ENCODE results near the gene CCDC40. TPM values are rescaled to one million over a fixed set of nuclear protein-coding genes. Genes with fewer than 3 reads are reported as not detected.

The CCDC40 gene
- total RNA-seq, 1 donor from 2014 or later, result 25.3 TPM

- TF ChIP-seq, protein P1, sequence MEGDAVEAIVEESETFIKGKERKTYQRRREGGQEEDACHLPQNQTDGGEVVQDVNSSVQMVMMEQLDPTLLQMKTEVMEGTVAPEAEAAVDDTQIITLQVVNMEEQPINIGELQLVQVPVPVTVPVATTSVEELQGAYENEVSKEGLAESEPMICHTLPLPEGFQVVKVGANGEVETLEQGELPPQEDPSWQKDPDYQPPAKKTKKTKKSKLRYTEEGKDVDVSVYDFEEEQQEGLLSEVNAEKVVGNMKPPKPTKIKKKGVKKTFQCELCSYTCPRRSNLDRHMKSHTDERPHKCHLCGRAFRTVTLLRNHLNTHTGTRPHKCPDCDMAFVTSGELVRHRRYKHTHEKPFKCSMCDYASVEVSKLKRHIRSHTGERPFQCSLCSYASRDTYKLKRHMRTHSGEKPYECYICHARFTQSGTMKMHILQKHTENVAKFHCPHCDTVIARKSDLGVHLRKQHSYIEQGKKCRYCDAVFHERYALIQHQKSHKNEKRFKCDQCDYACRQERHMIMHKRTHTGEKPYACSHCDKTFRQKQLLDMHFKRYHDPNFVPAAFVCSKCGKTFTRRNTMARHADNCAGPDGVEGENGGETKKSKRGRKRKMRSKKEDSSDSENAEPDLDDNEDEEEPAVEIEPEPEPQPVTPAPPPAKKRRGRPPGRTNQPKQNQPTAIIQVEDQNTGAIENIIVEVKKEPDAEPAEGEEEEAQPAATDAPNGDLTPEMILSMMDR (IDR thresholded peaks at IDR 0.05; ENCODE audit: partially characterized antibody, unreplicated experiment), result no peak
- Mint-ChIP-seq H3K27me3 (ENCODE audit: unreplicated experiment) (peaks cover 8% of the 10 kb centered on the region), H3K36me3 (ENCODE audit: unreplicated experiment) (no peaks in the 10 kb centered on the region), H3K9me3 (ENCODE audit: unreplicated experiment) (peaks cover 14% of the 10 kb centered on the region), H3K27ac (ENCODE audit: unreplicated experiment) (no peak overlapping the region), H3K4me1 (ENCODE audit: low read depth, unreplicated experiment) (peaks cover 24% of the 10 kb centered on the region), H3K4me3 (ENCODE audit: unreplicated experiment) (no peak overlapping the region)
- DNase-seq, result no peak
These were observed 85.7 kb downstream of the CCDC40 start for GRCh38 chr17:80122026-80122575.

- peaks cover 21% of the 10 kb centered on the region for H3K4me1 Mint-ChIP-seq (ENCODE audit: low read depth, unreplicated experiment)
- DNase-seq, result no peak
- no peak overlapping the region for H3K4me3 Mint-ChIP-seq (ENCODE audit: unreplicated experiment)
- no peaks in the 10 kb centered on the region for H3K36me3 Mint-ChIP-seq (ENCODE audit: unreplicated experiment)
- H3K27ac Mint-ChIP-seq (ENCODE audit: unreplicated experiment), result no peak overlapping the region
- TF ChIP-seq, protein P1 (IDR thresholded peaks at IDR 0.05; ENCODE audit: partially characterized antibody, unreplicated experiment), result no peak
- peaks cover 12% of the 10 kb centered on the region for H3K9me3 Mint-ChIP-seq (ENCODE audit: unreplicated experiment)
- peaks cover 8% of the 10 kb centered on the region for H3K27me3 Mint-ChIP-seq (ENCODE audit: unreplicated experiment)
These were observed 86.6 kb downstream of the CCDC40 start for GRCh38 chr17:80122926-80123505.

DNA sequence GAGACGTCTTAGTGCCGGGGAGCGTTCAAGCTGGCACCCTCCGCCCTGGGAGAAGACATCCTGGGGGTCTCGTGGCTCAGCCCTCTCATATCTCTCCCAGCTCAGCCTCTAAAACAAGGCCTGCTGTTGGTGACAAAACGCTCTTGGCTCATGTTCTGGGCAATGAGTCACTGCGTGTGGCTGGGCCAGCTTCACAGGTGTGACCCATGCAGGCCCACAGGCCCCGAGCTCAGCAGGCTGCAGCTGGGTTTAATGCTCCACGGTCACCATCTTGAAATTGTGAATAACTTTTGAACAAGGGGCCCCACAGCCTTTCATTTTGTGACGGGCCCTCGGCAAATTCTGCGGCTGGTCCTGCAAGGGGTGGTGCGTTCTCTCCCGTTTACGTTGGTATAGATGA is 87.3 kb downstream of the CCDC40 start:
- Mint-ChIP-seq H3K4me1 (ENCODE audit: low read depth, unreplicated experiment) (peaks cover 20% of the 10 kb centered on the region), H3K27me3 (ENCODE audit: unreplicated experiment) (peaks cover 6% of the 10 kb centered on the region), H3K27ac (ENCODE audit: unreplicated experiment) (peak overlapping the region; percentile 89), H3K36me3 (ENCODE audit: unreplicated experiment) (no peaks in the 10 kb centered on the region), H3K9me3 (ENCODE audit: unreplicated experiment) (peaks cover 10% of the 10 kb centered on the region), H3K4me3 (ENCODE audit: unreplicated experiment) (peak overlapping the region; percentile 50)
- TF ChIP-seq, protein P1 (IDR thresholded peaks at IDR 0.05; ENCODE audit: partially characterized antibody, unreplicated experiment), result no peak
- DNase-seq, result no peak

DNA sequence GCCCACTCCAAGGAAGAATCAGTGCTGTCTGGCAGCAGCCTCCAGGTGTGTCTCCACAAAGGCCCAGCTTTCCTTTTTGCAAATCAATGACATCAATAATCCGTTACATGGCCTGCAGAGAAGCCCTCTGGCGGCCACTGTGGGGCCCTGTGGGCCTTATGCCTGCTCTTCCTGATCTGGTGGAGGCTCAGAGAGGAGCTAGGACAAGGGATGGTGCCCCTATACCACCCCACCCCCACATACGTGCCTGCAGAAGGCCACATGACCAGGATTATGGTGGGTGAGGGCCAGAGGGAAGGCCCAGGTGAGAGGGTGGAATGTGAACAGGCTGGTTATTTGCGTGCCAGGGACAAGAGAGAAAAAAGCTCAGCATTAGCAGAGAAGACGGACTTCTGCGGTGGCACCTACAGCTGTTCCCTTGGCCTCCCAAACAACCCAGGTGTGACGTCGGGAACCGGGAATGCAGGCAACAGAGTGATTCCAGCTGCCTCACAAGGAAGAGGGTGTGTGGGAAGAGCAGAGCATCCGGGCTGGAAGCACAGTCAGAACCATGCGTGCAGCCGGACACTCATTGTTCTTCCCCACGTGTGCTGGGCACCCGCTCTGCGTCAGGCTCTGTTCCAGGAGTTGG is 88.0 kb downstream of the CCDC40 start:
- peaks cover 1% of the 10 kb centered on the region for H3K27me3 Mint-ChIP-seq (ENCODE audit: unreplicated experiment)
- TF ChIP-seq, protein P1 (IDR thresholded peaks at IDR 0.05; ENCODE audit: partially characterized antibody, unreplicated experiment), result peak; percentile 57
- peak overlapping the region; percentile 89 for H3K27ac Mint-ChIP-seq (ENCODE audit: unreplicated experiment)
- peak; percentile 67 for DNase-seq
- H3K9me3 Mint-ChIP-seq (ENCODE audit: unreplicated experiment), result peaks cover 4% of the 10 kb centered on the region
- no peak overlapping the region for H3K4me3 Mint-ChIP-seq (ENCODE audit: unreplicated experiment)
- H3K36me3 Mint-ChIP-seq (ENCODE audit: unreplicated experiment), result no peaks in the 10 kb centered on the region
- peaks cover 21% of the 10 kb centered on the region for H3K4me1 Mint-ChIP-seq (ENCODE audit: low read depth, unreplicated experiment)

Data from glutamatergic neuron (in vitro differentiated cells).